ENCODE results near the gene TMEM184A.
A peak's percentile ranks its signal among the peaks of the same experiment; 100 is the strongest.
"Not testable (repeated sequence)": the region's sequence is repeated elsewhere in the genome, so short reads cannot be mapped to it uniquely, and the experiment has no call there.

The TMEM184A gene

GRCh38 chr7:1529383-1530116 is 26.5 kb downstream of the TMEM184A start:
- no peak for DNase-seq (ENCODE audit: low read depth in 4 of 4, low spot score in 1 of 4)

GRCh38 chr7:1526271-1526754 is 29.7 kb downstream of the TMEM184A start:
- DNase-seq (ENCODE audit: low read depth in 4 of 4, low spot score in 1 of 4) = no peak

- no peak for DNase-seq (ENCODE audit: low read depth in 4 of 4, low spot score in 1 of 4)
These were observed 30.6 kb downstream of the TMEM184A start for GRCh38 chr7:1525409-1525808.

- no peak for DNase-seq (ENCODE audit: low read depth in 4 of 4, low spot score in 1 of 4)
These were observed 32.2 kb downstream of the TMEM184A start for GRCh38 chr7:1523844-1524243.

- no peak for DNase-seq (ENCODE audit: low read depth in 4 of 4, low spot score in 1 of 4)
These were observed 32.8 kb downstream of the TMEM184A start for GRCh38 chr7:1523208-1523607.

GRCh38 chr7:1521456-1521855 is 34.5 kb downstream of the TMEM184A start:
- no peak for DNase-seq (ENCODE audit: low read depth in 4 of 4, low spot score in 1 of 4)

- DNase-seq (ENCODE audit: low read depth in 4 of 4, low spot score in 1 of 4) = no peak
These were observed 35.3 kb downstream of the TMEM184A start for GRCh38 chr7:1520539-1521234.

- not testable (repeated sequence) for DNase-seq (ENCODE audit: low read depth in 4 of 4, low spot score in 1 of 4)
These were observed 36.6 kb downstream of the TMEM184A start for GRCh38 chr7:1519322-1519922.

GRCh38 chr7:1516586-1517251 is 39.3 kb downstream of the TMEM184A start:
- DNase-seq (ENCODE audit: low read depth in 4 of 4, low spot score in 1 of 4) = no peak

GRCh38 chr7:1515509-1515967 is 40.5 kb downstream of the TMEM184A start:
- DNase-seq (ENCODE audit: low read depth in 4 of 4, low spot score in 1 of 4) = not testable (repeated sequence)

- no peak for DNase-seq (ENCODE audit: low read depth in 4 of 4, low spot score in 1 of 4)
These were observed 41.0 kb downstream of the TMEM184A start for GRCh38 chr7:1514995-1515401.

GRCh38 chr7:1514407-1514806 is 41.6 kb downstream of the TMEM184A start:
- no peak for DNase-seq (ENCODE audit: low read depth in 4 of 4, low spot score in 1 of 4)

GRCh38 chr7:1513657-1514095 is 42.3 kb downstream of the TMEM184A start:
- no peak for DNase-seq (ENCODE audit: low read depth in 4 of 4, low spot score in 1 of 4)

GRCh38 chr7:1512781-1513656 is 43.0 kb downstream of the TMEM184A start:
- peak in 1 of 4 experiments; percentile 30 for DNase-seq (ENCODE audit: low read depth in 4 of 4, low spot score in 1 of 4)

- no peak for DNase-seq (ENCODE audit: low read depth in 4 of 4, low spot score in 1 of 4)
These were observed 44.3 kb downstream of the TMEM184A start for GRCh38 chr7:1511444-1512422.

GRCh38 chr7:1510780-1511154 is 45.2 kb downstream of the TMEM184A start:
- no peak for DNase-seq (ENCODE audit: low read depth in 4 of 4, low spot score in 1 of 4)

- DNase-seq (ENCODE audit: low read depth in 4 of 4, low spot score in 1 of 4) = no peak
These were observed 46.8 kb downstream of the TMEM184A start for GRCh38 chr7:1509226-1509625.

- no peak for DNase-seq (ENCODE audit: low read depth in 4 of 4, low spot score in 1 of 4)
These were observed 47.7 kb downstream of the TMEM184A start for GRCh38 chr7:1508277-1508758.

All from stimulated activated CD4-positive, alpha-beta T cell treated with anti-CD3 and anti-CD28 coated beads, Interleukin-1b, Interleukin-23, amount 100 ng/mL, for 24 hours (primary cell).